ENCODE data around the gene PIM1. TPM values are rescaled to one million over a fixed set of nuclear protein-coding genes. Genes with fewer than 3 reads are reported as not detected.

Gene PIM1
- total and polyA plus RNA-seq, 9 of the 15 experiments (the other 6 are each of a cell fraction or from before 2014, with no cell fraction given) = 19.0 to 789 (median 212) TPM

- TF ChIP-seq MGA (IDR thresholded peaks at IDR 0.05) = no peak
- TF ChIP-seq SIRT6 (IDR thresholded peaks at IDR 0.05; ENCODE audit: low read depth, low read length) = no peak
- 0 out of 2 replicates have a peak, but pooled peaks have one; percentile 48 for TF ChIP-seq SMARCA4 (IDR thresholded peaks at IDR 0.05)
- peak; percentile 37; the same call in 1 of the 2 replicates for TF ChIP-seq EP300 (IDR thresholded peaks at IDR 0.05; ENCODE audit: low read length)
- TF ChIP-seq NRF1 (conservative IDR thresholded peaks at IDR 0.05 in 1 of 2, IDR thresholded peaks at IDR 0.05 in 1 of 2) = peak in 1 of 2 experiments; percentile 23; a peak in 1 of 4 replicates
- no peak for TF ChIP-seq CC2D1A (IDR thresholded peaks at IDR 0.05)
- TF ChIP-seq HDAC2 (IDR thresholded peaks at IDR 0.05) = peak; percentile 42; the same call in 1 of the 2 replicates
- TF ChIP-seq RCOR1 (IDR thresholded peaks at IDR 0.05; ENCODE audit: borderline replicate concordance in 1 of 2, low read depth in 2 of 2, low read length in 2 of 2) = peak in 1 of 2 experiments; percentile 21; a peak in 1 of 4 replicates
- TF ChIP-seq HDAC1 (IDR thresholded peaks at IDR 0.05) = 0 out of 4 replicates have a peak, but pooled peaks of 1 of the 2 experiments have one; percentile 11
- no peak for TF ChIP-seq PRMT5 (CRISPR knock-in tag; IDR thresholded peaks at IDR 0.05)
- 0 out of 2 replicates have a peak, but pooled peaks have one; percentile 27 for TF ChIP-seq SMARCC2 (IDR thresholded peaks at IDR 0.05; ENCODE audit: low read depth)
- TF ChIP-seq JUN (IDR thresholded peaks at IDR 0.05; ENCODE audit: borderline replicate concordance, low read depth, low read length) = no peak
- no peak for TF ChIP-seq JUN (CRISPR knock-in tag; IDR thresholded peaks at IDR 0.05; ENCODE audit: borderline replicate concordance)
- TF ChIP-seq JUND (IDR thresholded peaks at IDR 0.05; ENCODE audit: borderline replicate concordance, low read depth, low read length) = peak; percentile 35; the same call in 1 of the 2 replicates
- TF ChIP-seq JUND (tag; IDR thresholded peaks at IDR 0.05; ENCODE audit: borderline replicate concordance, low read depth, low read length) = peak; percentile 23; the same call in 2 of the 3 replicates
- peak; percentile 49; the same call in 1 of the 2 replicates for TF ChIP-seq DPF2 (IDR thresholded peaks at IDR 0.05)
- peak; percentile 53; the same call in 1 of the 2 replicates for TF ChIP-seq GATA2 (CRISPR knock-in tag; IDR thresholded peaks at IDR 0.05)
- peak; percentile 85 for TF ChIP-seq EGR1 (conservative IDR thresholded peaks at IDR 0.05)
Measured at GRCh38 chr6:37155394-37156312, 14.3 kb upstream of the PIM1 start (continued).
